Right ventricle myocardium inferior (tissue), 1 donor: ENCODE results near the gene CNTN5. TPM values are rescaled to one million over a fixed set of nuclear protein-coding genes. Genes with fewer than 3 reads are reported as not detected.

ENCODE experiments used
- ATAC-seq: fragments of 200-7000 bp; cut with Tn5 transposase; one replicate; pipeline ENCODE4 v1.9.1; 2020; ENCODE audit warnings: mild to moderate bottlenecking, moderate library complexity
- DNase-seq: peaks from one replicate; pipeline ENCODE4 v3.0.0; 2021; ENCODE audit errors: missing footprints
- intact Hi-C: fragments of 100-400 bp; cut with DNase I; formaldehyde crosslinking; loops from one replicate; pipeline ENCODE4 v1.11.0; 2022
- total RNA-seq: library from RNA; stranded (reverse); fragmentation: NEBNext Ultra II Directional; extraction: Animal tissue kit (Norgen Biotek cat#: 25700); gene quantifications from one replicate; pipeline ENCODE4 v1.2.1, GENCODE V29; 2021
- donor health status: DM: no; HTN: yes; CAD: no; lungs with severe emphysema.

CNTN5 gene
- total RNA-seq, 1 donor from 2014 or later, result not detected

- DNase-seq (no peak), ATAC-seq (no peak)
- intact Hi-C loops, result loop anchor here (10.0 kb wide), 1 partner anchor 71 kb away; no protein-coding TSS in a partner anchor
Observed at GRCh38 chr11:99425596-99425995, 404.8 kb downstream of the CNTN5 start.

GRCh38 chr11:99432677-99433076 lies 411.9 kb downstream of the CNTN5 start:
- ATAC-seq (no peak), DNase-seq (no peak)
- intact Hi-C loops, result no loop called here

GRCh38 chr11:99443276-99443675 lies 422.5 kb downstream of the CNTN5 start:
- ATAC-seq, result no peak

GRCh38 chr11:99446400-99446799 lies 425.7 kb downstream of the CNTN5 start:
- intact Hi-C loops, result no loop called here
- no peak for DNase-seq
- ATAC-seq, result no peak

More at GRCh38 chr11:99443276-99443675, 422.5 kb downstream of the CNTN5 start:
- intact Hi-C loops, result no loop called here
- no peak for DNase-seq

- ATAC-seq (no peak), DNase-seq (no peak)
- intact Hi-C loops, result no loop called here
Observed at GRCh38 chr11:99449345-99449744, 428.6 kb downstream of the CNTN5 start.

GRCh38 chr11:99452075-99452474 lies 431.3 kb downstream of the CNTN5 start:
- intact Hi-C loops, result no loop called here
- no peak for ATAC-seq
- DNase-seq, result no peak

- no peak for ATAC-seq
- no peak for DNase-seq
- intact Hi-C loops, result no loop called here
Observed at GRCh38 chr11:99461913-99462312, 441.2 kb downstream of the CNTN5 start.

- intact Hi-C loops, result no loop called here
- DNase-seq (no peak), ATAC-seq (no peak)
Observed at GRCh38 chr11:99464985-99465384, 444.2 kb downstream of the CNTN5 start.

GRCh38 chr11:99489581-99489980 lies 468.8 kb downstream of the CNTN5 start:
- no peak for DNase-seq
- no peak for ATAC-seq
- intact Hi-C loops, result no loop called here

- DNase-seq (no peak), ATAC-seq (no peak)
- intact Hi-C loops, result no loop called here
Observed at GRCh38 chr11:99494065-99494464, 473.3 kb downstream of the CNTN5 start.

- intact Hi-C loops, result no loop called here
- no peak for DNase-seq
- ATAC-seq, result no peak
Observed at GRCh38 chr11:99501655-99502054, 480.9 kb downstream of the CNTN5 start.

- DNase-seq (no peak), ATAC-seq (no peak)
- intact Hi-C loops, result no loop called here
Observed at GRCh38 chr11:99505316-99505715, 484.6 kb downstream of the CNTN5 start.

GRCh38 chr11:99505831-99506230 lies 485.1 kb downstream of the CNTN5 start:
- DNase-seq (no peak), ATAC-seq (no peak)
- intact Hi-C loops, result no loop called here

GRCh38 chr11:99509863-99510262 lies 489.1 kb downstream of the CNTN5 start:
- intact Hi-C loops, result no loop called here
- ATAC-seq (no peak), DNase-seq (no peak)

- DNase-seq (no peak), ATAC-seq (no peak)
- intact Hi-C loops, result no loop called here
Observed at GRCh38 chr11:99513368-99513767, 492.6 kb downstream of the CNTN5 start.

- no peak for DNase-seq
- intact Hi-C loops, result no loop called here
- ATAC-seq, result no peak
Observed at GRCh38 chr11:99519095-99519494, 498.3 kb downstream of the CNTN5 start.

- intact Hi-C loops, result no loop called here
- ATAC-seq, result no peak
- no peak for DNase-seq
Observed at GRCh38 chr11:99522467-99523173, 501.9 kb downstream of the CNTN5 start.

GRCh38 chr11:99531468-99531867 lies 510.7 kb downstream of the CNTN5 start:
- ATAC-seq, result no peak
- intact Hi-C loops, result no loop called here
- peak; percentile 25 for DNase-seq

- DNase-seq, result no peak
- intact Hi-C loops, result no loop called here
- ATAC-seq, result no peak
Observed at GRCh38 chr11:99534812-99535211, 514.1 kb downstream of the CNTN5 start.

- intact Hi-C loops, result no loop called here
- ATAC-seq (no peak), DNase-seq (no peak)
Observed at GRCh38 chr11:99535406-99535805, 514.7 kb downstream of the CNTN5 start.

- intact Hi-C loops, result no loop called here
- ATAC-seq (no peak), DNase-seq (no peak)
Observed at GRCh38 chr11:99535819-99536218, 515.1 kb downstream of the CNTN5 start.
